Panc1 (cell line): ENCODE measurements around the gene ARF1. TPM values are rescaled to one million over a fixed set of nuclear protein-coding genes. Genes with fewer than 3 reads are reported as not detected.

Source experiments
- ATAC-seq: fragments of 200-7000 bp; cut with Tn5 transposase; 2 replicates; pipeline ENCODE4 v1.9.1; 2020; ENCODE audit warnings: mild to moderate bottlenecking, moderate library complexity
- BruUV-seq: library from RNA; stranded (reverse); fragments of 400-500 nt; replicated peaks from 2 replicates; lab custom pipeline; 2021; lab: Mats Ljungman, UMichigan
- CTCF ChIA-PET: fragments of 300-600 bp; sonication (Branson Sonifier 250); formaldehyde crosslinking; loops from one replicate; lab custom pipeline; 2022; ENCODE audit warnings: antibody characterized with exemption; lab: Charles Lee
- POLR2A ChIA-PET: fragments of 300-600 bp; sonication (Branson Sonifier 250); formaldehyde crosslinking; loops from one replicate; lab custom pipeline; 2022; ENCODE audit warnings: antibody characterized with exemption; lab: Charles Lee
- DNase-seq: peaks from one replicate; pipeline ENCODE4 v3.0.0-alpha.2; 2010; ENCODE audit warnings: low read depth, low spot score
- H3K27ac ChIP-seq: 2 replicates; pipeline ENCODE4 v1.5.1; 2011; ENCODE audit warnings: mild to moderate bottlenecking, low read length, inconsistent platforms
- H3K27me3 ChIP-seq: fragments of 200-500 bp; sonication (Bioruptor generic); 2 replicates; pipeline ENCODE4 v1.6.0; 2014; ENCODE audit warnings: low read length, inconsistent platforms; ENCODE audit not compliant: control insufficient read depth, insufficient read depth
- H3K36me3 ChIP-seq: fragments of 200-500 bp; sonication (Bioruptor generic); 2 replicates; pipeline ENCODE4 v1.5.1; 2014; ENCODE audit warnings: inconsistent platforms, mild to moderate bottlenecking, low read length, moderate library complexity; ENCODE audit not compliant: control insufficient read depth, insufficient read depth
- H3K4me1 ChIP-seq: 2 replicates; pipeline ENCODE4 v1.5.1; 2011; ENCODE audit warnings: inconsistent platforms, mild to moderate bottlenecking, low read length, moderate library complexity; ENCODE audit not compliant: control insufficient read depth, insufficient read depth
- H3K4me3 ChIP-seq, 2 experiments: 2 replicates each; pipeline ENCODE4 v1.5.1; 2011 to 2012; ENCODE audit warnings: low read depth in 2 of 2, low read length in 2 of 2, mild to moderate bottlenecking in 2 of 2, inconsistent platforms in 1 of 2, moderate library complexity in 1 of 2
- H3K9me3 ChIP-seq: fragments of 200-500 bp; sonication (Bioruptor generic); 2 replicates; pipeline ENCODE4 v1.5.1; 2014; ENCODE audit warnings: low read depth, mild to moderate bottlenecking, inconsistent platforms, low read length, moderate library complexity; ENCODE audit not compliant: control insufficient read depth, insufficient read depth
- POLR2AphosphoS5 ChIP-seq: IDR thresholded peaks from 2 replicates; pipeline ENCODE4 v1.6.1; 2012; ENCODE audit warnings: mild to moderate bottlenecking, low read depth, low read length, moderate library complexity
- SIN3A ChIP-seq: IDR thresholded peaks from 2 replicates; pipeline ENCODE4 v1.6.1; 2012; ENCODE audit warnings: low read depth, mild to moderate bottlenecking, low read length, moderate library complexity, borderline replicate concordance; ENCODE audit not compliant: insufficient read depth
- TCF7L2 ChIP-seq: IDR thresholded peaks from 2 replicates; pipeline ENCODE4 v1.6.1; 2011; ENCODE audit warnings: mild to moderate bottlenecking, low read depth, low read length, inconsistent platforms
- in situ Hi-C: cut with HindIII; loops from 2 replicates; pipeline ENCODE4 v1.10.0; 2016; ENCODE audit warnings: low sequenced_read_pairs, low pct_unique_long_range_greater_than_20kb
- intact Hi-C: fragments of 100-400 bp; cut with micrococcal nuclease; formaldehyde crosslinking; loops from one replicate; pipeline ENCODE4 v1.10.0; 2022; ENCODE audit not compliant: unreplicated experiment
- total RNA-seq: library from RNA; stranded (reverse); gene quantifications from one replicate; pipeline ENCODE4 v1.2.1, GENCODE V29; 2021; ENCODE audit not compliant: unreplicated experiment
- TF ChIP-seq, protein P1 (sequence below), 2 experiments: IDR thresholded peaks; 2 replicates each; pipeline ENCODE4 v1.6.1; 2011 to 2012; ENCODE audit warnings: low read depth in 2 of 2, control low read depth in 1 of 2, low read length in 1 of 2, mild to moderate bottlenecking in 1 of 2, moderate library complexity in 1 of 2; ENCODE audit not compliant: insufficient read depth in 1 of 2
- TF ChIP-seq, protein P2 (sequence below): fragments of 450-650 bp; IDR thresholded peaks from 2 replicates; pipeline ENCODE4 v1.5.1; 2017; ENCODE audit warnings: mild to moderate bottlenecking

ARF1 gene
- total RNA-seq, 1 experiment from 2014 or later, result 321 TPM

DNA sequence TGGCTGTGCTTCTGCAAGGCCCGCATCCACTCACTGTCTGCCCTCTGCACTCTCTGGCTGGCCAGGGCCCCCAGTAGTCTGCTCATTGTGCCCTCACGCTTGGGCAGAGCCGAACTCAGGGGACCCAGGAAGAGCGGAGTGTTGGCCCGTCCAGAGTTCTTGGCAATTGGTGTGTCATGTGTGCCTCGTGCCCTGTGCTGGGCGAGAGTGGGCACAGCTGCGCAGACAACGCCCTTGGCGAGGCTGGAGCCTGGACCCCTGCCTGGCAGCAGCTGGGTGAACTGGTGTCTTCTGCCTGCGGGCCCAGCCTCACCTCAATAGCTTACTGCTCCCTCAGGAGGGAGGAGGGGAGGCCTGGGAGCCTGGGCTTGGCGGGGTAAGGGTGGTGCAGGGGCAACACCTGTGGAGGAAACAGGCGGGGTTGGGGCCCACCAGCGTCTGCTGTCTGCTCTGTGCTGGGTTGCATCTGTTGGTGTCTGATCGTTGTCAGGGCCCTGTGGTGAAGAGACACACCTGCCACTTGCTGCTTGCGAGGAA is 59.7 kb downstream of the ARF1 start:
- Histone ChIP-seq H3K27ac (peak overlapping the region; percentile 80), H3K9me3 (no peaks in the 10 kb centered on the region), H3K27me3 (no peaks in the 10 kb centered on the region), H3K4me1 (peaks cover 13% of the 10 kb centered on the region), H3K36me3 (peaks cover 3% of the 10 kb centered on the region; the same call in 1 of the 2 replicates), H3K4me3 (peak overlapping the region in 1 of 2 experiments; percentile 87; a peak in 2 of 4 replicates)
- no TSS peak for BruUV-seq
- ATAC-seq, result no peak
- TF ChIP-seq, protein P1, sequence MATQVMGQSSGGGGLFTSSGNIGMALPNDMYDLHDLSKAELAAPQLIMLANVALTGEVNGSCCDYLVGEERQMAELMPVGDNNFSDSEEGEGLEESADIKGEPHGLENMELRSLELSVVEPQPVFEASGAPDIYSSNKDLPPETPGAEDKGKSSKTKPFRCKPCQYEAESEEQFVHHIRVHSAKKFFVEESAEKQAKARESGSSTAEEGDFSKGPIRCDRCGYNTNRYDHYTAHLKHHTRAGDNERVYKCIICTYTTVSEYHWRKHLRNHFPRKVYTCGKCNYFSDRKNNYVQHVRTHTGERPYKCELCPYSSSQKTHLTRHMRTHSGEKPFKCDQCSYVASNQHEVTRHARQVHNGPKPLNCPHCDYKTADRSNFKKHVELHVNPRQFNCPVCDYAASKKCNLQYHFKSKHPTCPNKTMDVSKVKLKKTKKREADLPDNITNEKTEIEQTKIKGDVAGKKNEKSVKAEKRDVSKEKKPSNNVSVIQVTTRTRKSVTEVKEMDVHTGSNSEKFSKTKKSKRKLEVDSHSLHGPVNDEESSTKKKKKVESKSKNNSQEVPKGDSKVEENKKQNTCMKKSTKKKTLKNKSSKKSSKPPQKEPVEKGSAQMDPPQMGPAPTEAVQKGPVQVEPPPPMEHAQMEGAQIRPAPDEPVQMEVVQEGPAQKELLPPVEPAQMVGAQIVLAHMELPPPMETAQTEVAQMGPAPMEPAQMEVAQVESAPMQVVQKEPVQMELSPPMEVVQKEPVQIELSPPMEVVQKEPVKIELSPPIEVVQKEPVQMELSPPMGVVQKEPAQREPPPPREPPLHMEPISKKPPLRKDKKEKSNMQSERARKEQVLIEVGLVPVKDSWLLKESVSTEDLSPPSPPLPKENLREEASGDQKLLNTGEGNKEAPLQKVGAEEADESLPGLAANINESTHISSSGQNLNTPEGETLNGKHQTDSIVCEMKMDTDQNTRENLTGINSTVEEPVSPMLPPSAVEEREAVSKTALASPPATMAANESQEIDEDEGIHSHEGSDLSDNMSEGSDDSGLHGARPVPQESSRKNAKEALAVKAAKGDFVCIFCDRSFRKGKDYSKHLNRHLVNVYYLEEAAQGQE (IDR thresholded peaks at IDR 0.05; ENCODE audit: insufficient read depth in 1 of 2, low read depth in 2 of 2, low read length in 1 of 2), result no peak
- TF ChIP-seq SIN3A, result no peak
- TF ChIP-seq, protein P2, sequence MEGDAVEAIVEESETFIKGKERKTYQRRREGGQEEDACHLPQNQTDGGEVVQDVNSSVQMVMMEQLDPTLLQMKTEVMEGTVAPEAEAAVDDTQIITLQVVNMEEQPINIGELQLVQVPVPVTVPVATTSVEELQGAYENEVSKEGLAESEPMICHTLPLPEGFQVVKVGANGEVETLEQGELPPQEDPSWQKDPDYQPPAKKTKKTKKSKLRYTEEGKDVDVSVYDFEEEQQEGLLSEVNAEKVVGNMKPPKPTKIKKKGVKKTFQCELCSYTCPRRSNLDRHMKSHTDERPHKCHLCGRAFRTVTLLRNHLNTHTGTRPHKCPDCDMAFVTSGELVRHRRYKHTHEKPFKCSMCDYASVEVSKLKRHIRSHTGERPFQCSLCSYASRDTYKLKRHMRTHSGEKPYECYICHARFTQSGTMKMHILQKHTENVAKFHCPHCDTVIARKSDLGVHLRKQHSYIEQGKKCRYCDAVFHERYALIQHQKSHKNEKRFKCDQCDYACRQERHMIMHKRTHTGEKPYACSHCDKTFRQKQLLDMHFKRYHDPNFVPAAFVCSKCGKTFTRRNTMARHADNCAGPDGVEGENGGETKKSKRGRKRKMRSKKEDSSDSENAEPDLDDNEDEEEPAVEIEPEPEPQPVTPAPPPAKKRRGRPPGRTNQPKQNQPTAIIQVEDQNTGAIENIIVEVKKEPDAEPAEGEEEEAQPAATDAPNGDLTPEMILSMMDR, result no peak
- no peak for TF ChIP-seq POLR2AphosphoS5
- TF ChIP-seq TCF7L2, result no peak
- intact Hi-C loops, result no loop called here
- DNase-seq, result no peak
- ChIA-PET POLR2A (no interaction called here), CTCF (no interaction called here)
- in situ Hi-C loops, result no loop called here

DNA sequence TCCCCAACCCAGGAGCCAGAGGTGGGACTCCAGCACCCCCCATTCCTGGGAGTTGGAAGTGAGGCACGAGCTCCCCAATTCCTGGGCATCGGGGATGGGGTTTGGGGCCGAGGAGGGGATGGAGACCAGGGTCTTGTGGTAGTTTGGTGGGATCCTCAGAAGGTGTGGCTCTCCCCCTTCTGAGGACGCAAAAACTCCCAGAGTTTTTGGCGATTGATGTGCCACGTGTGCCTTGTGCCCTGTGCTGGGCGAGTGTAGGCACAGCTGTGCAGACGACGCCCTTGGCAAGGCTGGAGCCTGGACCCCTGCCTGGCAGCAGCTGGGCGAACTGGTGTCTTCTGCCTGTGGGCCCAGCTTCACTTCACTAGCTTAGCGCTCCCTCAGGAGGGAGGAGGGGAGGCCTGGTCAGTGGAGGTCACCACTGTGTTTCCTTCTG is 60.2 kb downstream of the ARF1 start:
- Histone ChIP-seq H3K9me3 (no peaks in the 10 kb centered on the region), H3K27ac (no peak overlapping the region), H3K27me3 (no peaks in the 10 kb centered on the region), H3K36me3 (peaks cover 3% of the 10 kb centered on the region; the same call in 1 of the 2 replicates), H3K4me1 (peaks cover 13% of the 10 kb centered on the region), H3K4me3 (no peak overlapping the region)
- DNase-seq (no peak), ATAC-seq (no peak)
- CTCF ChIA-PET, result no interaction called here
- no TSS peak for BruUV-seq
- intact Hi-C loops, result no loop called here
- in situ Hi-C loops, result no loop called here
- POLR2A ChIA-PET, result no interaction called here
- TF ChIP-seq TCF7L2, result no peak
- TF ChIP-seq, protein P1 (IDR thresholded peaks at IDR 0.05; ENCODE audit: insufficient read depth in 1 of 2, low read depth in 2 of 2, low read length in 1 of 2), result no peak
- TF ChIP-seq POLR2AphosphoS5, result no peak
- TF ChIP-seq, protein P2, result no peak
- TF ChIP-seq SIN3A, result no peak
